AG08396 (cell line): ENCODE measurements around the gene CFAP70.

Experiments used
- DNase-seq: peaks from one replicate; pipeline ENCODE4 v3.0.0; 2012; ENCODE audit warnings: low spot score, mixed read lengths

CFAP70 gene

GRCh38 chr10:73215749-73216148, 142.9 kb downstream of the CFAP70 start:
- DNase-seq: no peak

- DNase-seq: no peak
Observed at GRCh38 chr10:73211106-73211811, 147.4 kb downstream of the CFAP70 start.

GRCh38 chr10:73210395-73211105, 148.1 kb downstream of the CFAP70 start:
- DNase-seq: no peak

- DNase-seq: peak; percentile 36
Observed at GRCh38 chr10:73209705-73210104, 149.0 kb downstream of the CFAP70 start.

DNA sequence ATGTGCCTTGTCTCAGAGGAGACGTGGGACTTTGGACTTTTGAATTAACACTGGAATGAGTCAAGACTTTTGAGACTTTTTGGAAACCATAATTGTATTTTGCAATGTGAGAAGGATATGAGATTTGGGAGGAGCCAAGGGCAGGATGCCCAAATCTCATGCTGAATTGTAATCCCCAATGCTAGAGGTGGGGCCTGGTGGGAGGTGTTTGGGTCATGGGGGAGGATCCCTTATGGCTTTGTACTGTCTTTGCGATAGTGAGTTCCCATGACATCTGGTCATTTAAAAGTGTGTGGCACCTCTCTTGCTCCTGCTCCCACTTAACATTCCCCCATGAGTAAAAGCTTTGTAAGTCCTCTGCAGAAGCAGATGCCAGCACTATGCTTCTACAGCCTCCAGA, 150.8 kb downstream of the CFAP70 start:
- no peak for DNase-seq

- no peak for DNase-seq
Observed at GRCh38 chr10:73206385-73206784, 152.3 kb downstream of the CFAP70 start.

- no peak for DNase-seq
Observed at GRCh38 chr10:73205890-73206289, 152.8 kb downstream of the CFAP70 start.

GRCh38 chr10:73205081-73205480, 153.6 kb downstream of the CFAP70 start:
- no peak for DNase-seq
